OCI-LY1 (cell line): ENCODE measurements around the gene DNLZ.

Experiments used
- H2AFZ ChIP-seq: fragments of 200-600 bp; sonication (generic), shearing (Covaris generic); 2 replicates; pipeline ENCODE4 v1.6.0; 2014; ENCODE audit warnings: antibody characterized with exemption, mild to moderate bottlenecking, low read length
- H3F3A ChIP-seq: fragments of 200-600 bp; sonication (generic), shearing (Covaris generic); 2 replicates; pipeline ENCODE4 v1.6.0; 2014; ENCODE audit warnings: mild to moderate bottlenecking, antibody characterized with exemption, low read length, moderate library complexity; ENCODE audit not compliant: insufficient read depth
- H3K27ac ChIP-seq: fragments of 200-600 bp; sonication (generic); 2 replicates; pipeline ENCODE4 v1.5.1; 2014; ENCODE audit warnings: low read length, mixed run types, mild to moderate bottlenecking, low read depth; ENCODE audit not compliant: poor library complexity, severe bottlenecking
- H3K27me3 ChIP-seq: fragments of 200-600 bp; sonication (generic); 2 replicates; pipeline ENCODE4 v1.6.0; 2014; ENCODE audit warnings: antibody characterized with exemption, mild to moderate bottlenecking, low read length, moderate library complexity; ENCODE audit not compliant: insufficient read depth
- H3K36me3 ChIP-seq: fragments of 200-600 bp; sonication (generic); 2 replicates; pipeline ENCODE4 v1.6.1; 2014; ENCODE audit warnings: mild to moderate bottlenecking, antibody characterized with exemption, low read length, moderate library complexity, mixed read lengths; ENCODE audit not compliant: insufficient read depth
- H3K4me1 ChIP-seq: fragments of 200-600 bp; sonication (generic); 2 replicates; pipeline ENCODE4 v1.5.1; 2014; ENCODE audit warnings: mild to moderate bottlenecking, low read length, moderate library complexity; ENCODE audit not compliant: insufficient read depth, severe bottlenecking
- H3K4me2 ChIP-seq: fragments of 200-600 bp; sonication (generic), shearing (Covaris generic); 2 replicates; pipeline ENCODE4 v1.6.1; 2014; ENCODE audit warnings: low read length
- H3K4me3 ChIP-seq: fragments of 200-600 bp; sonication (generic); 2 replicates; pipeline ENCODE4 v1.5.1; 2014; ENCODE audit warnings: low read length, low read depth, mild to moderate bottlenecking, mixed read lengths; ENCODE audit not compliant: poor library complexity, severe bottlenecking
- H3K79me2 ChIP-seq: fragments of 200-600 bp; shearing (Covaris generic); 2 replicates; pipeline ENCODE4 v1.6.1; 2016; ENCODE audit warnings: mixed run types, low read length, mixed read lengths; ENCODE audit not compliant: insufficient read depth
- H3K9ac ChIP-seq: fragments of 200-600 bp; sonication (generic), shearing (Covaris generic); 2 replicates; pipeline ENCODE4 v1.6.1; 2014; ENCODE audit warnings: mild to moderate bottlenecking, low read length, mixed read lengths
- H3K9me2 ChIP-seq: fragments of 200-600 bp; sonication (generic), shearing (Covaris generic); 2 replicates; pipeline ENCODE4 v1.6.1; 2014; ENCODE audit warnings: low read depth, mild to moderate bottlenecking, low read length, mixed read lengths
- H3K9me3 ChIP-seq: fragments of 200-600 bp; shearing (Covaris generic); 2 replicates; pipeline ENCODE4 v1.6.1; 2014; ENCODE audit warnings: low read length, mixed read lengths
- H4K20me1 ChIP-seq: fragments of 200-600 bp; sonication (generic), shearing (Covaris generic); 2 replicates; pipeline ENCODE4 v1.6.0; 2016; ENCODE audit warnings: mild to moderate bottlenecking, low read length; ENCODE audit not compliant: insufficient read depth
- CTCF ChIP-seq: fragments of 200-600 bp; sonication (generic), shearing (Covaris generic); IDR thresholded peaks from 2 replicates; pipeline ENCODE4 v1.5.1; 2017; ENCODE audit warnings: mild to moderate bottlenecking, antibody characterized with exemption, low read length, moderate library complexity, mixed read lengths
- EZH2 ChIP-seq: fragments of 200-600 bp; sonication (generic), shearing (Covaris generic); IDR thresholded peaks from 2 replicates; pipeline ENCODE4 v1.8.0; 2017; ENCODE audit warnings: borderline replicate concordance, mixed run types, mild to moderate bottlenecking, antibody characterized with exemption, low read length, moderate library complexity, mixed read lengths

DNLZ gene

GRCh38 chr9:136387217-136387616, 23.7 kb upstream of the DNLZ start:
- no peak overlapping the region for H3K27ac ChIP-seq
- H3K9me2 ChIP-seq = no peaks in the 10 kb centered on the region
- no peaks in the 10 kb centered on the region for H3F3A ChIP-seq
- H2AFZ ChIP-seq = no peak overlapping the region
- no peaks in the 10 kb centered on the region for H3K27me3 ChIP-seq
- no peak overlapping the region for H3K4me3 ChIP-seq
- H3K36me3 ChIP-seq = peaks cover 86% of the 10 kb centered on the region
- no peaks in the 10 kb centered on the region for H3K9me3 ChIP-seq
- H3K4me1 ChIP-seq = no peaks in the 10 kb centered on the region
- no peaks in the 10 kb centered on the region for H3K79me2 ChIP-seq
- H3K4me2 ChIP-seq = no peak overlapping the region
- TF ChIP-seq EZH2 (no peak), CTCF (no peak)
- H4K20me1 ChIP-seq = no peaks in the 10 kb centered on the region
- no peak overlapping the region for H3K9ac ChIP-seq

GRCh38 chr9:136386018-136386417, 22.5 kb upstream of the DNLZ start:
- Histone ChIP-seq H3K4me2 (no peak overlapping the region), H4K20me1 (no peaks in the 10 kb centered on the region), H3K27ac (no peak overlapping the region), H3K4me1 (no peaks in the 10 kb centered on the region), H3K9me2 (no peaks in the 10 kb centered on the region), H3K9ac (no peak overlapping the region), H3K4me3 (no peak overlapping the region), H3F3A (no peaks in the 10 kb centered on the region), H3K9me3 (no peaks in the 10 kb centered on the region), H3K36me3 (peaks cover 86% of the 10 kb centered on the region), H3K27me3 (no peaks in the 10 kb centered on the region), H3K79me2 (no peaks in the 10 kb centered on the region), H2AFZ (no peak overlapping the region)
- TF ChIP-seq EZH2 (no peak), CTCF (no peak)

GRCh38 chr9:136385015-136385414, 21.5 kb upstream of the DNLZ start:
- no peaks in the 10 kb centered on the region for H3F3A ChIP-seq
- no peaks in the 10 kb centered on the region for H3K79me2 ChIP-seq
- peaks cover 84% of the 10 kb centered on the region for H3K36me3 ChIP-seq
- H2AFZ ChIP-seq = no peak overlapping the region
- H3K4me1 ChIP-seq = no peaks in the 10 kb centered on the region
- H3K9me3 ChIP-seq = no peaks in the 10 kb centered on the region
- H3K4me3 ChIP-seq = no peak overlapping the region
- H3K9ac ChIP-seq = no peak overlapping the region
- no peaks in the 10 kb centered on the region for H3K27me3 ChIP-seq
- no peaks in the 10 kb centered on the region for H4K20me1 ChIP-seq
- no peaks in the 10 kb centered on the region for H3K9me2 ChIP-seq
- TF ChIP-seq CTCF (no peak), EZH2 (no peak)
- H3K27ac ChIP-seq = no peak overlapping the region
- no peak overlapping the region for H3K4me2 ChIP-seq
